Effector memory CD4-positive, alpha-beta T cell (primary cell): Measurements from ENCODE around the gene TMOD4.
A peak's percentile ranks its signal among the peaks of the same experiment; 100 is the strongest.

Source experiments
- DNase-seq, 3 donors: peaks; one replicate each; pipeline ENCODE4 v3.0.0-alpha.2; 2020
- H3K27ac ChIP-seq: 2 replicates; pipeline ENCODE4 v1.7.0; 2013; ENCODE audit warnings: mild to moderate bottlenecking, low read length, moderate library complexity; ENCODE audit not compliant: insufficient read depth, poor library complexity, severe bottlenecking
- H3K27me3 ChIP-seq: replicated peaks from 2 replicates; pipeline ENCODE4 v1.7.0; 2013; ENCODE audit warnings: mild to moderate bottlenecking, low read length; ENCODE audit not compliant: insufficient read depth, control insufficient read depth, poor library complexity, severe bottlenecking
- H3K36me3 ChIP-seq: 2 replicates; pipeline ENCODE4 v1.7.0; 2013; ENCODE audit warnings: mild to moderate bottlenecking, low read length, moderate library complexity; ENCODE audit not compliant: control insufficient read depth, insufficient read depth
- H3K4me1 ChIP-seq: 2 replicates; pipeline ENCODE4 v1.7.0; 2013; ENCODE audit warnings: low read length, mild to moderate bottlenecking; ENCODE audit not compliant: control insufficient read depth, insufficient read depth, poor library complexity, severe bottlenecking
- H3K4me3 ChIP-seq: 2 replicates; pipeline ENCODE4 v1.7.0; 2013; ENCODE audit warnings: low read length, low read depth, mild to moderate bottlenecking; ENCODE audit not compliant: insufficient read depth, poor library complexity, severe bottlenecking
- H3K9me3 ChIP-seq: 2 replicates; pipeline ENCODE4 v1.7.0; 2013; ENCODE audit warnings: mild to moderate bottlenecking, low read length, moderate library complexity; ENCODE audit not compliant: control insufficient read depth

The TMOD4 gene

DNA sequence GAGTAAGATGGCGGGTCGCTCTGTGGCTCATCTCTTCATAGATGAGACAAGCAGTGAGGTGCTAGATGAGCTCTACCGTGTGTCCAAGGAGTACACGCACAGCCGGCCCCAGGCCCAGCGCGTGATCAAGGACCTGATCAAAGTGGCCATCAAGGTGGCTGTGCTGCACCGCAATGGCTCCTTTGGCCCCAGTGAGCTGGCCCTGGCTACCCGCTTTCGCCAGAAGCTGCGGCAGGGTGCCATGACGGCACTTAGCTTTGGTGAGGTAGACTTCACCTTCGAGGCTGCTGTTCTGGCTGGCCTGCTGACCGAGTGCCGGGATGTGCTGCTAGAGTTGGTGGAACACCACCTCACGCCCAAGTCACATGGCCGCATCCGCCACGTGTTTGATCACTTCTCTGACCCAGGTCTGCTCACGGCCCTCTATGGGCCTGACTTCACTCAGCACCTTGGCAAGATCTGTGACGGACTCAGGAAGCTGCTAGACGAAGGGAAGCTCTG lies 17.0 kb downstream of the TMOD4 start:
- Histone ChIP-seq H3K27ac (peak overlapping the region; percentile 38), H3K9me3 (no peaks in the 10 kb centered on the region), H3K4me3 (peak overlapping the region; percentile 38), H3K4me1 (peaks cover 21% of the 10 kb centered on the region), H3K27me3 (no peaks in the 10 kb centered on the region), H3K36me3 (peaks cover 13% of the 10 kb centered on the region)
- no peak for DNase-seq

- Histone ChIP-seq H3K9me3 (no peaks in the 10 kb centered on the region), H3K36me3 (peaks cover 8% of the 10 kb centered on the region), H3K27ac (no peak overlapping the region), H3K4me3 (peak overlapping the region; percentile 38), H3K4me1 (peaks cover 21% of the 10 kb centered on the region), H3K27me3 (no peaks in the 10 kb centered on the region)
- DNase-seq: no peak
Observed at GRCh38 chr1:151158326-151158725, 17.5 kb downstream of the TMOD4 start.

GRCh38 chr1:151157067-151157531 lies 18.7 kb downstream of the TMOD4 start:
- Histone ChIP-seq H3K9me3 (no peaks in the 10 kb centered on the region), H3K4me3 (peak overlapping the region; percentile 78), H3K36me3 (peaks cover 8% of the 10 kb centered on the region), H3K27me3 (no peaks in the 10 kb centered on the region), H3K27ac (peak overlapping the region; percentile 64), H3K4me1 (peaks cover 21% of the 10 kb centered on the region)
- peak; percentile 38 to 52 (median 41) for DNase-seq

DNA sequence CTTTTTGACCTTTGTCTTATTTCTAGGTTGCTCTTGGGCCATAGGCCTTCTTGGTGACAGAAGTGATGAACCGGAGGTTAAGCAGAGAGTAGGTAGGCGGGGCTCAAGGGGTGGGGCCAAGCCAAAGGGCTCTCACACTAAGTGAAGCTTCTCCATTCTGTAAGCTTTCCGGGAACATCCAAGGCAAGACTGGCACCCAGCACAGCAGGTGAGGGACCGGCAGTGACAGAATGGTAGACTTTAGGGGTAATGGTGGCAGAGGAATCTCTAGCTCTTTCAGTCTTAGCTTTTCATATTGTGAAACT lies 19.3 kb downstream of the TMOD4 start, which contains the start of gene TNFAIP8L2:
Gene TNFAIP8L2, plus strand, starts transcription at position 135 of the 305 bp plus-strand sequence. CDS start 2,049 bp downstream, outside the sequence.
- Histone ChIP-seq H3K9me3 (no peaks in the 10 kb centered on the region), H3K4me3 (peak within 1 kb of the TSS; percentile 78), H3K27ac (peak within 1 kb of the TSS; percentile 64), H3K27me3 (no peaks in the 10 kb centered on the region), H3K36me3 (peaks cover 8% of the 10 kb centered on the region), H3K4me1 (peaks cover 15% of the 10 kb centered on the region)
- DNase-seq: peak; percentile 42 to 62 (median 55)

GRCh38 chr1:151147665-151148064 lies 28.1 kb downstream of the TMOD4 start:
- DNase-seq: no peak
- Histone ChIP-seq H3K27ac (no peak overlapping the region), H3K4me3 (no peak overlapping the region), H3K4me1 (peaks cover 12% of the 10 kb centered on the region), H3K9me3 (no peaks in the 10 kb centered on the region), H3K27me3 (no peaks in the 10 kb centered on the region), H3K36me3 (no peaks in the 10 kb centered on the region)

DNA sequence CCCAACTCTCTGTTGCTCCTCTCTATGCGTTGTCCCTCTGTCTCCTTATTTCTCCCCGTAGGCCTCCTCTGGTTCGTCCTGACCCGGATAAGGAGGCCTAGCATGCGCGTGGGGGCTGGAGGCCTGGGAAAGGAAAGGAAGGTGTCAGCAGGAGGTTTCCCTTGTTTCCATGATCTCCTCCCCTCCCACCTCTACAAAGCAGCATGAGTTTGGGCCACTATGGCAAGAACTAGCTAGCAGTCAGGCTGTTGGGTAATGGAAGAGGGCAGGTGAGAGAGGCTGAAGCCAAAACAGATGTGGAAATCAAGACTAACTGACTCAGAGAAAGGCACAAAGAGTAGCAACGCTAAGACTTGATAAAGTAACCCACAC lies 28.7 kb downstream of the TMOD4 start:
- peak overlapping the region; percentile 44 for H3K27ac ChIP-seq
- peak overlapping the region; percentile 83 for H3K4me3 ChIP-seq
- no peaks in the 10 kb centered on the region for H3K36me3 ChIP-seq
- H3K4me1 ChIP-seq: peaks cover 12% of the 10 kb centered on the region
- no peak for DNase-seq
- no peaks in the 10 kb centered on the region for H3K9me3 ChIP-seq
- no peaks in the 10 kb centered on the region for H3K27me3 ChIP-seq

- Histone ChIP-seq H3K9me3 (no peaks in the 10 kb centered on the region), H3K36me3 (no peaks in the 10 kb centered on the region), H3K27ac (peak within 1 kb of the TSS; percentile 44), H3K4me1 (peaks cover 12% of the 10 kb centered on the region), H3K27me3 (no peaks in the 10 kb centered on the region), H3K4me3 (peak within 1 kb of the TSS; percentile 83)
- peak; percentile 75 to 81 (median 80) for DNase-seq
Observed at GRCh38 chr1:151146412-151147131, 29.2 kb downstream of the TMOD4 start, which contains the start of gene SEMA6C. Gene SEMA6C (minus strand): TSS chr1:151146631. CDS start chr1:151142621, 4,010 bp downstream.

DNA sequence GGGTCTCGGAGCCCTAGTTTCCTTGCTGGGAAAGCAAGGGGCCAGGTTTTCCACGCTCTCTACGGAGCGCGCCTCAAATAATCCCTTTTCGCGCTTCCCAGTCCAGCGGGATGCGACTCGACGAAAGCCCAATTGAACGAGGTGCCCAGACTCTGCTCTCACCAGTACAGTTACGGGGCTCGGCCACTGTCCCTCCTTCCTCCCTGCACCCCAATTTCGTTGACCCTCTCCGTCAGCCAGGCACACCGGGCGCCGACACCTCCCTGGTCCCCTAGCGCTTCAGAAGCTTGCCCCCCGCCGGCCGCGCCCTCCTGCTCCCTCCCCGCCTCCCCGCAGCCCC lies 29.7 kb downstream of the TMOD4 start:
- peak overlapping the region; percentile 44 for H3K27ac ChIP-seq
- DNase-seq: no peak
- no peaks in the 10 kb centered on the region for H3K27me3 ChIP-seq

GRCh38 chr1:151145304-151146071 lies 30.3 kb downstream of the TMOD4 start:
- peaks cover 12% of the 10 kb centered on the region for H3K4me1 ChIP-seq
- no peaks in the 10 kb centered on the region for H3K27me3 ChIP-seq
- DNase-seq: no peak
- H3K27ac ChIP-seq: no peak overlapping the region
- peak overlapping the region; percentile 83 for H3K4me3 ChIP-seq
- no peaks in the 10 kb centered on the region for H3K36me3 ChIP-seq
- no peaks in the 10 kb centered on the region for H3K9me3 ChIP-seq

More for the DNA sequence above, 29.7 kb downstream of the TMOD4 start:
- Histone ChIP-seq H3K36me3 (no peaks in the 10 kb centered on the region), H3K4me3 (peak overlapping the region; percentile 83), H3K4me1 (peaks cover 12% of the 10 kb centered on the region), H3K9me3 (no peaks in the 10 kb centered on the region)
